Umbilical cord (tissue), 2 donors: Measurements from ENCODE around the gene RIMS4. TPM values are rescaled to one million over a fixed set of nuclear protein-coding genes. Genes with fewer than 3 reads are reported as not detected.
A peak's percentile ranks its signal among the peaks of the same experiment; 100 is the strongest.

Experiments
- DNase-seq: peaks from one replicate; pipeline ENCODE4 v3.0.0-alpha.2; 2015; ENCODE audit warnings: low spot score
- total RNA-seq: library from RNA; depleted of rRNA; stranded (reverse); fragments of >200 nt; gene quantifications from one replicate; pipeline ENCODE4 v1.2.3, GENCODE V29; 2014; ENCODE audit warnings: low replicate concordance; ENCODE audit not compliant: insufficient read depth

The RIMS4 gene
- total RNA-seq, 1 donor from 2014 or later, result 2.9 TPM

- DNase-seq, result no peak
Observed at GRCh38 chr20:44796758-44797457, 13.4 kb downstream of the RIMS4 start.

- no peak for DNase-seq
Observed at GRCh38 chr20:44796311-44796710, 14.0 kb downstream of the RIMS4 start.

- no peak for DNase-seq
Observed at GRCh38 chr20:44795836-44796235, 14.5 kb downstream of the RIMS4 start.

GRCh38 chr20:44792796-44793195, 17.6 kb downstream of the RIMS4 start:
- no peak for DNase-seq

- no peak for DNase-seq
Observed at GRCh38 chr20:44790638-44791393, 19.5 kb downstream of the RIMS4 start.

GRCh38 chr20:44788706-44789456, 21.5 kb downstream of the RIMS4 start:
- DNase-seq, result no peak

- no peak for DNase-seq
Observed at GRCh38 chr20:44787299-44787698, 23.0 kb downstream of the RIMS4 start.

GRCh38 chr20:44785768-44786167, 24.6 kb downstream of the RIMS4 start:
- DNase-seq, result no peak

GRCh38 chr20:44784688-44785087, 25.7 kb downstream of the RIMS4 start:
- DNase-seq, result no peak

- DNase-seq, result no peak
Observed at GRCh38 chr20:44781791-44782190, 28.6 kb downstream of the RIMS4 start.

GRCh38 chr20:44781118-44781517, 29.2 kb downstream of the RIMS4 start:
- DNase-seq, result no peak

GRCh38 chr20:44780226-44780625, 30.1 kb downstream of the RIMS4 start:
- DNase-seq, result peak; percentile 71

- DNase-seq, result peak; percentile 38
Observed at GRCh38 chr20:44776980-44777379, 33.4 kb downstream of the RIMS4 start.

GRCh38 chr20:44773070-44773829, 37.1 kb downstream of the RIMS4 start:
- DNase-seq, result no peak

GRCh38 chr20:44772636-44773035, 37.7 kb downstream of the RIMS4 start:
- DNase-seq, result no peak

GRCh38 chr20:44771172-44771535, 39.2 kb downstream of the RIMS4 start:
- no peak for DNase-seq

GRCh38 chr20:44770484-44771171, 39.7 kb downstream of the RIMS4 start:
- no peak for DNase-seq

GRCh38 chr20:44769481-44769863, 40.9 kb downstream of the RIMS4 start:
- no peak for DNase-seq

- DNase-seq, result no peak
Observed at GRCh38 chr20:44768854-44769480, 41.4 kb downstream of the RIMS4 start.

- DNase-seq, result no peak
Observed at GRCh38 chr20:44768256-44768655, 42.1 kb downstream of the RIMS4 start.
